Measurements from ENCODE around the gene TXNDC17.
"Not testable (repeated sequence)": the region's sequence is repeated elsewhere in the genome, so short reads cannot be mapped to it uniquely, and the experiment has no call there.

Gene TXNDC17

DNA sequence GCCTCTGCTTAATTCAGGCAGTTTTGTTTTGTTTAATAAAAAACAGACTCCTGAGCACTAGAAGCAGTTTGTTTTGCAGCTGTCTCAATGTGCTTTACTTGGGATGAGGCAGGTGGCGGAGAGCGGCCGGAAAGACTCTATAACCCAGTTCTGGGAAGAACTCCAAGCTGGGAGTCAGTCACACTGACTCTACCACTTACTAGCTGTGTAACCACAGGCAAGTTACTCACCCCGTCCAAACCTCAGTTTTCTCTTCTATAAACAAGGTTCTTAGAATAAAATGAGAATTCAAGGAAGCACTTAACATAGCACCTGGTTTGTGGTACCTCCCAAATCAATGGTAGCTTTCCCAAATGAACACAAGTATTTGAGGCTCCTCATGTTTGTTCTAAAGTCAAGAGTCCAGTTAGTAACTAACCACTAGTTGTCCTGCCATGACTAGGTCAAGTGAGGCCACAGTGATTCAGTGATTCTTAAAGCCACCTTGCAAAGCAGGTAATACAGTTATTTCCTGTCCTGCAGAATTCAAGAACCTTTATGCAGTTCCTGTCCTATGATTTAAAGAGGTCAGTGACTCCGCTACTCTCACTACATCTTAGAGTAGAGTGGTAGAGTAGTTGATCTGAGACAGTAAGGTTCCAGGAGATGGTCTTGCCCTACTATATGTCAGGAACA lies 2.7 kb downstream of the TXNDC17 start:
- Mint-ChIP-seq H3K27ac (peak overlapping the region; percentile 75), H3K27me3 (no peaks in the 10 kb centered on the region), H3K36me3 (peaks cover 8% of the 10 kb centered on the region), H3K4me3 (peak overlapping the region; percentile 20), H3K9me3 (ENCODE audit: low read depth) (no peaks in the 10 kb centered on the region), H3K4me1 (ENCODE audit: low read depth) (peaks cover 67% of the 10 kb centered on the region)

DNA sequence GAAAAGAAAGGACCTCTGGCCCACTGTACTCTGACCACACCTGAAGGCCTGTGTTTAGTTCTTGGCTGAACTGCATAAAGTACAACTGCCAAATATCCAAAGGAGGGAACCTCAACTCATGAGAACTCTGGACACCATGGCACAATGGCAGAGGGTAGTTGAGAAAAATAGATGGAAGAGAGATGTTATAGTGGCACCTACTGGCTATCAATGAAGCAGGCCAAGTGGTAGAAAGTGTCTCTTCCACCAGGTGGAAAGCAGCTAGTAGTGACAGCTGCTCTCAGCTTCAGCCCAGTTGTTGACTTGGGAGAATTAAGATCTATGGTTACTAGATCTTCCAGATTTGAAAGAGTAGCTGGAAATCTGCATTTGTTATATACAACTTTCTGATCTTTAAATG lies 7.3 kb downstream of the TXNDC17 start:
- Mint-ChIP-seq H3K9me3 (ENCODE audit: low read depth) (no peaks in the 10 kb centered on the region), H3K27me3 (no peaks in the 10 kb centered on the region), H3K36me3 (peaks cover 5% of the 10 kb centered on the region), H3K4me1 (ENCODE audit: low read depth) (peaks cover 71% of the 10 kb centered on the region), H3K27ac (peak overlapping the region; percentile 54), H3K4me3 (peak overlapping the region; percentile 9)

DNA sequence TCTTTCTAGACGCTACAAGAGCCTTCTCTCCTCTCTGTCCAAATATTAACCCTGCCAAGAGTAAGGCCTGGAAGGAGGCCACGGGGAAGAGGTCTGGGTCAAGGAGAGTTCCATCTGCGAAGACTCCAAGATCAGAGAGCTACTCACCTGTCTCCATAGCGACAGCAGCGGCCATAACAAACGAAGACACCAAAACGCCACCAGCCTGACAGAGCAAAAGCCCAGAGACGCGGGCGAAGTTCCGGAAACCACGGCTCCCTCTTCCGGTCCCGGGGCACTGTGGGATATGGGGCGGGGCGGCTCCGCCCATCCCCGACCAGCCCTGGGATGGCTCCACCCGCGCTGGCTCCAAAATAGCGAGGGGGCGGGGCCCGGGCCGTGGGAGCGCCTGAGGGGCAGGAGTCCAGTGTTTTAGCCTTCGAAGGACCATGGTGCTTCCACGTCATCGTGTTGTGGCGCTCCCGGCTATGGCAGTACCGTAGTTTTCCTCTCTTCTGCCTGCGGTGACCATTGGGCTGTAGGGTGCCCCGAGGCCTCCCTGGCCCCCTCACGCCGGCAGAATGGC lies 10.6 kb downstream of the TXNDC17 start, which contains the start of the genes C17orf100 and MED31:
TSS of gene C17orf100 (plus strand) at position 409 of the 565 bp plus-strand sequence. CDS start at position 561, 152 bp downstream.
TSS of gene MED31 (minus strand) at position 252 of the 565 bp plus-strand sequence. CDS start at position 175, 77 bp downstream.
- no peaks in the 10 kb centered on the region for H3K9me3 Mint-ChIP-seq (ENCODE audit: low read depth)
- H3K4me3 Mint-ChIP-seq, result peak within 1 kb of the TSS; percentile 100
- H3K27me3 Mint-ChIP-seq, result no peaks in the 10 kb centered on the region
- peaks cover 63% of the 10 kb centered on the region for H3K4me1 Mint-ChIP-seq (ENCODE audit: low read depth)
- peaks cover 3% of the 10 kb centered on the region for H3K36me3 Mint-ChIP-seq
- peak within 1 kb of the TSS; percentile 98 for H3K27ac Mint-ChIP-seq

DNA sequence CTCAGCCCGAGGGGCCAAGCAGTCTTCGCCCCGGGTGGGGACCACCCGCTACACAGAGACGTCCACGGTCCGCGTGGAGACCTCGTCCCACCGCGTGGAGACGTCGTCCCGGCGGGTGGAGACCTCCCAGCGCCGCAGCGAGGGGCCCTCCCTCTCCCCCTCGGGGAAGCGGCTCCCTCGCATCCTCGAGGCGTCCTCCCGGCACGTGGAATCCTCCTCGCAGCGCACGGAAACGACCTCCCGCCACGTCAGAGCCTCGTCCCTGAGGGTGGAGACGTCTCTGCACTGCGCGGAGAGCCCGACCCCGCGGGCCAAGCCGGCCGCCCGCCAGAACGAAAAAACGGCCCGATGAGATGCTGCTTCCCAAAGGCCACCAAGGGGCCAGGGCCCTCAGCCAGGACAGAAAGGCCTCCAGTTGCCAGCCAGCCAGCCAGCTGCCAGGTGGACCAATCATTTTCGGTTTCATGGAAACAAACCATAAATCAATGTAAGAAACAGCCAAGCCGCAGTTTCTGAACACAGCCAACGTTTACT lies 11.1 kb downstream of the TXNDC17 start:
- H3K27ac Mint-ChIP-seq, result no peak overlapping the region
- no peaks in the 10 kb centered on the region for H3K9me3 Mint-ChIP-seq (ENCODE audit: low read depth)
- peaks cover 60% of the 10 kb centered on the region for H3K4me1 Mint-ChIP-seq (ENCODE audit: low read depth)
- peak overlapping the region; percentile 72 for H3K4me3 Mint-ChIP-seq
- H3K27me3 Mint-ChIP-seq, result no peaks in the 10 kb centered on the region
- H3K36me3 Mint-ChIP-seq, result peaks cover 3% of the 10 kb centered on the region

DNA sequence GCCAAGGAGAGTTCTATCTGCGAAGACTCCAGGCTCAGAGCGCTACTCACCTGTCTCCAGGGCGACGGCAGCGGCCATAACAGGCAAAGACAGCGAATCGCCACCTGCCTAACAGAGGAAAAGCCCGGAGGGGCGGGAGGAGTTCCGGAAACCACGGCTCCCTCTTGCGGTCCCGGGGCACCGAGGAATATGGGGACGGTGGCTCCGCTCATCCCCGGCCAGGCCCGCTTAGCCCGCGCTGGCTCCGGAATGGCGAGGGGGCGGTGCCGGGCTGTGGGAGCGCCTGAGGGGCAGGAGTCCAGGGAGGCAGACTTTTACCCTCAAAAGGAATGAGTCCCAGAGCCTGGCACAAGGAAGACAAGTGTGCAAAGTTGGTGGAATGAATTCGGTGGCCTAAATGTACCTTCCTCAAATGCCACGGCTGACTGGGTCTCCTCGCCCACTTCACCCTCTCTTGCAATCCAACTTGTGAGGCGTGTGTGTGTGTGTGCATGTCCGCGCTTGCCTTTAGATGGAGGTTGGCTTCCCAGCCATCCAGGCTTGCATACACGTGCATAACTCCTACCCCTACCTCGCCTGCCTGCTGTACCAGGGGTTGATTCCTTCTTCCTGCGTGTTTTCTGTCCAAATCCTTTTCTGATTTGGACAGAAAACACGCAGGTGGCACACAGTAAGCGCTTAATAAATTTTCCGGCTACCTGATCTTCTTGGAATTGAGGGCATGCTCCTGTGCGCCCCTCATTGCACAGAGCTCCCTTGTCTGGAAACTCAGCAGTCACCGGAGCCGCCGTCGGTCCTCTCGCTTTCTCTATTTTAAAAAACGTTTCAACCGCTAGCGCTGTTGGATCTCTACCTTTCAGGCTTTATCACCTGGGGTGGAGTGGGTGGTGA lies 14.2 kb downstream of the TXNDC17 start:
- no peaks in the 10 kb centered on the region for H3K27me3 Mint-ChIP-seq
- H3K4me1 Mint-ChIP-seq (ENCODE audit: low read depth), result peaks cover 48% of the 10 kb centered on the region
- peak overlapping the region; percentile 74 for H3K4me3 Mint-ChIP-seq
- peaks cover 3% of the 10 kb centered on the region for H3K36me3 Mint-ChIP-seq
- H3K9me3 Mint-ChIP-seq (ENCODE audit: low read depth), result no peaks in the 10 kb centered on the region
- H3K27ac Mint-ChIP-seq, result peak overlapping the region; percentile 22

DNA sequence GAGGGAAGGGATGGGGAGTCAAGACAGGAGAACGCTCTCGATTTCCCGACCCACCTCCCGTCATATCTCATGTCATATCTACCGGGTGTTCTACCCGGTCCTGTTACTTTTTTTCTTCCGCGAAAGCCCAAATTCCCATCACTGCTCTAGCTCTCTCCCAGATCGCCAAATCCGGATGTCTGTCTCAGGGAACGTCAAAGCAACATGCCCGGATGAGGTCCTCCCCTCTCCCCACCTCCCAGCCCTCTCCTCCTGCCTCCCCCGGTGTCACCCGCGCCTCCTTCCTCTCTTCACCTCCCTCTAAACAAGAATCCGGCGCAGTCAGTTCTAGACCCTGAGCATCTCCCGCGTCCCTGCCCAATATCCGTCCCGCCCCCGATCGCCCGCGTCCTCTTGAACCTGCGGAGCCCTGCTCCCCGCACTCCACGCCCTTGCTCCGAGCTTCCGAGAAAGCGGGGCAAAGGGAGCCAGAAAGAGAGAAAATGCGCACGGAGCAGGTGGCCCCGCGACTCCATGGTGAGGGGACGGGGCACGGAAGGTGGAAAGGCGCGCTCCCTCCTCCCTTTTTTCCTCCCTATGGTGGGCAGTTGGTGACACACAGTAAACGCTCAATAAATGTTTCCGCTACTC lies 15.0 kb downstream of the TXNDC17 start:
- Mint-ChIP-seq H3K4me3 (peak overlapping the region; percentile 86), H3K4me1 (ENCODE audit: low read depth) (peaks cover 50% of the 10 kb centered on the region), H3K27ac (peak overlapping the region; percentile 22)
- H3K9me3 Mint-ChIP-seq (ENCODE audit: low read depth); H3K36me3 Mint-ChIP-seq; H3K27me3 Mint-ChIP-seq: not testable (repeated sequence)

DNA sequence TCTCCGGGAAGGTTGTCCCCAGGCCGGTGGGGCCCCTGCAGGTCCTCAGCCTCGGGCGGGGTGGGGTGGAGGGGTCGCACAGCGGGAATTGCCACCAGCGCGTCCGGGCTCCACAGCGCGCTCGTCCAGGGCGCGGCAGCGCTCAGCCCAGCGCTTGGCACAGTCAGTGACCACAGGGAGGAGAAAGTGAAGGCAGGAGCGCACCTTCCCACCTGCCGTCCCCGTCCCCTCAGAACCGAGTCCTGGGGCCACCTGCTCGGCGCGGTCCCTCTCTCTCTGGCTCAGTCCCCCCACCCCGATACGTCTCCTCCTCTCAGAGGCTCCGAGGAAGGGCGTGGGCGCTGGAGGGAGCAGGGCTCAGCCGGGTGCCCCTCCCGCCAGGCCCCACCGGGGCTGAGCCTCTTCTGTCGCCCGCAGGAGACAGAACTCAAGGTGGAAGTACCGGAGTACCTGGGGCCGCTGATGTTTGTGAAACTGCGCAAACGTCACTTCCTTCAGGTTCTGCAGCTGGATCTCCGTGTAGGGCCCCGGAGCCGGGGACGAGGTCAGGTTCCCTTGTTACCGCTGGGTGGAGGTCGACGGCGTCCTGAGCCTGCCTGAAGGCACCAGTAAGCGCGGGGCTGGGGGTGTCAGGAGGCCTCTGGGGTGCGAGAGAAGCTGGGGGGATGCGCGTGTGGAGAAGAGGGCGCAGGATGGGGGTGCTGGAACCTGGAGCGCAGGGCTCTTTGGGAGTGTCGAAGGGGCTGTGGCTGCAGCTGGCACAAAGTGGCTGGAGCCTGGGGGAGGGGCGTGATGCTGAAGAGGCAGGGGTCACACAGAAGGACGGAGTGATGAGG lies 16.2 kb downstream of the TXNDC17 start:
- peak overlapping the region; percentile 87 for H3K4me3 Mint-ChIP-seq

DNA sequence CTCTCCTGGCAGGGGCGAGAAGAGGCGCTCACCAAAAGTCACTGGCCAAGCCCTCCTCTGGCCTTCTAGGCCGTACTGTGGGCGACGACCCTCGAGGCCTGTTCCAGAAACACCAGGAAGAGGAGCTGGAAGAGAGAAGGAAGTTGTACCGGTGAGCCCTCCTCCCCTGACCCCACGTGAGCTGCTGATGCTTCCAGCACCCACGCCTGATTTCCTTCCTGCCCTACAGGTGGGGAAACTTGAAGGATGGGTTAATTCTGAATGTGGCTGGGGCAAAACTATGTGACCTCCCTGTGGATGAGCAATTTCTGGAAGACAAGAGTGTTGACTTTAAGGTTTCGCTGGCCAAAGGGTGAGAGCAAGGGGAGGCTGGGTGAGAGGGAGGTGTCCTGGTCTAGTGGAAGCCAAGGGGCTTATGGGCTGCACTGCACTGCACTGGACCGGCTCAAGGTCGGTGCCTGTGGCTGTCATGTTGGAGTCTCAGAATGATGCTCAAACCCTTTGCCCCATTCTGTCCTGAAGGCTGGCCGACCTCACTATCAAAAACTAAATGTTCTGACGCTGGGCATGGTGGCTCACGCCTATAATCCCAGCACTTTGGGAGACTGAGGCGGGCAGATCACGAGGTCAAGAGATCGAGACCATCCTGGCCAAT lies 16.9 kb downstream of the TXNDC17 start:
- Mint-ChIP-seq H3K4me1 (ENCODE audit: low read depth) (peaks cover 49% of the 10 kb centered on the region), H3K9me3 (ENCODE audit: low read depth) (no peaks in the 10 kb centered on the region), H3K27ac (peak overlapping the region; percentile 76), H3K4me3 (peak overlapping the region; percentile 87), H3K27me3 (no peaks in the 10 kb centered on the region), H3K36me3 (peaks cover 3% of the 10 kb centered on the region)

More for the DNA sequence above, 16.2 kb downstream of the TXNDC17 start:
- peaks cover 55% of the 10 kb centered on the region for H3K4me1 Mint-ChIP-seq (ENCODE audit: low read depth)
- H3K27me3 Mint-ChIP-seq; H3K27ac Mint-ChIP-seq; H3K36me3 Mint-ChIP-seq; H3K9me3 Mint-ChIP-seq (ENCODE audit: low read depth): not testable (repeated sequence)

DNA sequence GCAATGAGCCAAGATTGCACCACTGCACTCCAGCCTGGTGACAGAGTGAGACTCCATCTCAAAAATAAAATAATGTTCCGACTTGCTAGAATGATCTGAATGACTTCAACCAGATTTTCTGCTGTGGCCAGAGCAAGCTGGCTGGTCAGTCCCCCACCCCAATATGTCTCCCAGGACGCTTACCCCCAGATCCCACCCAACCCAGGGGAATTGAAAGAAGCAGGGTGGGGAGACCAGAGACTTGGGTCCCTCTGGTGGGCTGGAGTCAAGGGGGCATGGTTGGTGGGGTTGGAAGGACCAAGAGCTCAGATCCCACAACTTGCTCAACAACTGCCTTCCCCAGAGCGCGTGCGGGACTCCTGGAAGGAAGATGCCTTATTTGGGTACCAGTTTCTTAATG lies 17.6 kb downstream of the TXNDC17 start:
- H3K9me3 Mint-ChIP-seq (ENCODE audit: low read depth); H3K36me3 Mint-ChIP-seq; H3K27ac Mint-ChIP-seq; H3K27me3 Mint-ChIP-seq: not testable (repeated sequence)
- peak overlapping the region; percentile 47 for H3K4me3 Mint-ChIP-seq
- H3K4me1 Mint-ChIP-seq (ENCODE audit: low read depth), result peaks cover 43% of the 10 kb centered on the region

DNA sequence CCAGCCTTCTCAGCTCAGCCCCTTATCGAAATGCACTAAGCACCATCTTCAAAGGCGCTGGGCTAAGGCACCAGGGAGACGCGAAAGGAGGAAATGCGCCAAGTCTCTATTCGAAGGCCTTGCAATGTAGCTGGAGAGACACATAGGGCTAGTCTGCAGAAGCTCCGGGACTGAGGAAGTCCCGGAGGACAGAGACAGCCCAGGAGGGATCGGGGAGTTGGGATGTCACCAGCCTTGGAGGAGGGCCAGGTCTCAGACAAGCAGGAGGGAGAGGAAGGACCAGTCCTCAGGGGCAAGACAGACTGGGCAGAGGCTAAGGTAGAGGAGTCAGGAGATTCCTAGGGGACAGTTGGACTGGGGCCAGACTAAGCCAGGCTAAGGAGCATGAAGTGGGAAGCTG lies 19.2 kb downstream of the TXNDC17 start:
- peaks cover 37% of the 10 kb centered on the region for H3K4me1 Mint-ChIP-seq (ENCODE audit: low read depth)
- no peaks in the 10 kb centered on the region for H3K9me3 Mint-ChIP-seq (ENCODE audit: low read depth)
- H3K27ac Mint-ChIP-seq, result no peak overlapping the region
- H3K4me3 Mint-ChIP-seq, result no peak overlapping the region
- H3K36me3 Mint-ChIP-seq, result no peaks in the 10 kb centered on the region
- no peaks in the 10 kb centered on the region for H3K27me3 Mint-ChIP-seq

DNA sequence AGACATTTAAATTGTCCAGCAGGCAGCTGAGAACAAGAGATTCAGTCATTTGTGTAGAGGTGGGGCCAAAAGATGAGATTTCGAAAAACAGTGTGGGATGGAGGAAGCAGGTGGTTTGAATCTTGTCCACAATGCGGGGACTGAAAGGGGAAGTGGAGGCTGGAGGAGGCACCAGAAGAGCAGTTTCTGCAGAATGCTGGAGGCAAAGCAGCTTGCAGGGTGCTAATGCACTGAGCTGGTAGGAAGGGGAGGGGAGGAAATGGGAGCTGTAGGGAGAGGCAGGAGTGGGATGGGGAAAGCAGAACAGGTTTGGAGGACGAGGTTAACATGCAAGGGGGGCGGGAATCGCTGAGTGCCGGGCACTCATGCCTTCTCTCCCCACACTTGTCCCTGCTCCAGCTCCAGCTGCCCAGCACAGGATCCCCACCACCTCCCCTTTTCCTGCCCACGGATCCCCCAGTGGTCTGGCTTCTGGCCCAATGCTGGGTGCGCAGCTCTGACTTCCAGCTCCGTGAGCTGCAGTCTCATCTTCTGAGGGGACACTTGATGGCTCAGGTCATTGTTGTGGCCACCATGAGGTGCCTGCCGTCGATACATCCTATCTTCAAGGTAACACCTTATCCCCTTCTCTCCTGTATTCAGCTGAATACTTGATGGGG lies 20.1 kb downstream of the TXNDC17 start:
- Mint-ChIP-seq H3K9me3 (ENCODE audit: low read depth) (no peaks in the 10 kb centered on the region), H3K27ac (no peak overlapping the region), H3K4me1 (ENCODE audit: low read depth) (peaks cover 30% of the 10 kb centered on the region), H3K4me3 (peak overlapping the region; percentile 14), H3K36me3 (no peaks in the 10 kb centered on the region), H3K27me3 (no peaks in the 10 kb centered on the region)

DNA sequence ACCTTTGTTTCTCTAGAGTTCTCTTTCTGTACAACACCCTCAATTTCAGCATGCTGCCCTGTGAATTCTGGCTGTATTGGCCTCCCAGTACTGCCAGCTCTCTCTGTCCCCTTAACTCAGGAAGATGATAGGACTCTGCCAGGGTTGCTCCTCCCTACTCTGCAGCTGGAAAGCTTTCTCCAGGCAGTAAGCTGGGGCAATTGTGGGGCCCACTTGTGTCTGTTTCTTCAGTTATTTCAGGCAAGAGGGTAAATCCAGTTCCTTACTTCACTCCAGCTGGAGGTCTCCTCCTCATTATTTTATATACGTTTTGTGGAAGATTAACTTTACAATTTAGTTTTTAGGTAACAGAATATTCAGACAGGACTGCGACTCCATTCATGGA lies 20.6 kb downstream of the TXNDC17 start:
- H3K4me3 Mint-ChIP-seq, result no peak overlapping the region
- H3K27ac Mint-ChIP-seq, result no peak overlapping the region
- H3K36me3 Mint-ChIP-seq, result no peaks in the 10 kb centered on the region
- peaks cover 28% of the 10 kb centered on the region for H3K4me1 Mint-ChIP-seq (ENCODE audit: low read depth)
- no peaks in the 10 kb centered on the region for H3K9me3 Mint-ChIP-seq (ENCODE audit: low read depth)
- H3K27me3 Mint-ChIP-seq, result no peaks in the 10 kb centered on the region

DNA sequence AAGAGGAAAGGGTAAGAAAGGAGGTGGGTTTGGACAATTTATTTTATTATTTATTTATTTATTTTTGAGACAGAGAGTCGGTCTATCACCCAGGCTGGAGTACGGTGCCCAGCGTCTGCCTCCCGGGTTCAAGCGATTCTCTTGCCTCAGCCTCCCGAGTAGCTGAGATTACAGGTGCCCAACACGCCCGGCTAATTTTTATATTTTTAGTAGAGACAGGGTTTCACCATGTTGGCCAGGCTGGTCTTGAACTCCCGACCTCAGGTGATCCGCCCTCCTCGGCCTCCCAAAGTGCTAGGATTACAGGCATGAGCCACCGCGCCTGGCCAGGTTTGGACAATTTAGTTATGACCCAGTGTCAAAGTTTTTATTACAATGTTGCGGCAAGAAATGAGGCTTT lies 22.3 kb downstream of the TXNDC17 start:
- H3K36me3 Mint-ChIP-seq; H3K27ac Mint-ChIP-seq; H3K4me3 Mint-ChIP-seq; H3K27me3 Mint-ChIP-seq; H3K9me3 Mint-ChIP-seq (ENCODE audit: low read depth): not testable (repeated sequence)
- peaks cover 28% of the 10 kb centered on the region for H3K4me1 Mint-ChIP-seq (ENCODE audit: low read depth)
